Measurements from ENCODE around the gene RANBP3L.

Gene RANBP3L

GRCh38 chr5:36243653-36244052, 58.0 kb downstream of the RANBP3L start:
- DNase-seq (ENCODE audit: low read depth): no peak

- DNase-seq (ENCODE audit: low read depth): no peak
Observed at GRCh38 chr5:36242534-36243485, 58.9 kb downstream of the RANBP3L start.

GRCh38 chr5:36241631-36242533, 59.8 kb downstream of the RANBP3L start, which contains the start of gene NADK2:
NADK2 (minus strand) TSS chr5:36241925; CDS start chr5:36241798, 127 bp downstream.
- peak; percentile 88 for DNase-seq (ENCODE audit: low read depth)

GRCh38 chr5:36240779-36241630, 60.7 kb downstream of the RANBP3L start:
- DNase-seq (ENCODE audit: low read depth): peak; percentile 7

- DNase-seq (ENCODE audit: low read depth): no peak
Observed at GRCh38 chr5:36239370-36240293, 62.1 kb downstream of the RANBP3L start.

- DNase-seq (ENCODE audit: low read depth): no peak
Observed at GRCh38 chr5:36238502-36239295, 63.0 kb downstream of the RANBP3L start.

GRCh38 chr5:36237751-36238150, 64.0 kb downstream of the RANBP3L start:
- DNase-seq (ENCODE audit: low read depth): no peak

GRCh38 chr5:36236801-36237200, 64.9 kb downstream of the RANBP3L start:
- no peak for DNase-seq (ENCODE audit: low read depth)

GRCh38 chr5:36232533-36232932, 69.2 kb downstream of the RANBP3L start:
- no peak for DNase-seq (ENCODE audit: low read depth)

GRCh38 chr5:36230151-36230790, 71.4 kb downstream of the RANBP3L start:
- DNase-seq (ENCODE audit: low read depth): no peak

GRCh38 chr5:36228505-36228904, 73.2 kb downstream of the RANBP3L start:
- no peak for DNase-seq (ENCODE audit: low read depth)

GRCh38 chr5:36227046-36227445, 74.7 kb downstream of the RANBP3L start:
- no peak for DNase-seq (ENCODE audit: low read depth)

- no peak for DNase-seq (ENCODE audit: low read depth)
Observed at GRCh38 chr5:36222620-36223019, 79.1 kb downstream of the RANBP3L start.

GRCh38 chr5:36217988-36218387, 83.7 kb downstream of the RANBP3L start:
- DNase-seq (ENCODE audit: low read depth): no peak

GRCh38 chr5:36217567-36217966, 84.1 kb downstream of the RANBP3L start:
- no peak for DNase-seq (ENCODE audit: low read depth)

- DNase-seq (ENCODE audit: low read depth): no peak
Observed at GRCh38 chr5:36215910-36216309, 85.8 kb downstream of the RANBP3L start.

GRCh38 chr5:36214436-36214835, 87.3 kb downstream of the RANBP3L start:
- no peak for DNase-seq (ENCODE audit: low read depth)

GRCh38 chr5:36209664-36210063, 92.0 kb downstream of the RANBP3L start:
- no peak for DNase-seq (ENCODE audit: low read depth)

GRCh38 chr5:36208786-36209185, 92.9 kb downstream of the RANBP3L start:
- DNase-seq (ENCODE audit: low read depth): no peak

Measured in activated T-cell treated with anti-CD3 and anti-CD28 coated beads for 24 hours (primary cell).